Fibroblast of skin of abdomen (primary cell): ENCODE measurements around the gene COQ8B.

Experiments
- DNase-seq: peaks from one replicate; pipeline ENCODE4 v3.0.0-alpha.2; 2013

Gene COQ8B

GRCh38 chr19:40717325-40717879 is 716 bp upstream of the COQ8B start:
- no peak for DNase-seq

- no peak for DNase-seq
These were observed 630 bp downstream of the COQ8B start for GRCh38 chr19:40716031-40716481.

GRCh38 chr19:40714441-40715299 is 2.0 kb downstream of the COQ8B start:
- peak; percentile 92 for DNase-seq

GRCh38 chr19:40713939-40714338 is 2.7 kb downstream of the COQ8B start:
- no peak for DNase-seq

- DNase-seq, result no peak
These were observed 6.9 kb downstream of the COQ8B start for GRCh38 chr19:40709817-40710216.

- no peak for DNase-seq
These were observed 9.1 kb downstream of the COQ8B start for GRCh38 chr19:40707615-40708014.

- no peak for DNase-seq
These were observed 10.6 kb downstream of the COQ8B start for GRCh38 chr19:40705950-40706619.

- peak; percentile 30 for DNase-seq
These were observed 11.4 kb downstream of the COQ8B start for GRCh38 chr19:40705362-40705651.

GRCh38 chr19:40704491-40705361 is 12.0 kb downstream of the COQ8B start:
- DNase-seq, result no peak

- no peak for DNase-seq
These were observed 13.5 kb downstream of the COQ8B start for GRCh38 chr19:40703029-40703755.

- peak; percentile 31 for DNase-seq
These were observed 14.2 kb downstream of the COQ8B start for GRCh38 chr19:40702337-40703012.

- DNase-seq, result no peak
These were observed 14.9 kb downstream of the COQ8B start for GRCh38 chr19:40701758-40702157.

GRCh38 chr19:40700083-40700482 is 16.6 kb downstream of the COQ8B start:
- no peak for DNase-seq

- DNase-seq, result no peak
These were observed 19.7 kb downstream of the COQ8B start for GRCh38 chr19:40697007-40697406.

- DNase-seq, result no peak
These were observed 20.8 kb downstream of the COQ8B start for GRCh38 chr19:40695881-40696280.

GRCh38 chr19:40693896-40694295 is 22.8 kb downstream of the COQ8B start:
- no peak for DNase-seq

GRCh38 chr19:40693150-40693788 is 23.4 kb downstream of the COQ8B start:
- no peak for DNase-seq

GRCh38 chr19:40692212-40692551 is 24.5 kb downstream of the COQ8B start:
- no peak for DNase-seq

- no peak for DNase-seq
These were observed 25.1 kb downstream of the COQ8B start for GRCh38 chr19:40691421-40692211.
